GM21737 (cell line): ENCODE data around the gene CYP2W1.
"Not testable (repeated sequence)": the region's sequence is repeated elsewhere in the genome, so short reads cannot be mapped to it uniquely, and the experiment has no call there.

ENCODE experiments used
- ATAC-seq: cut with Tn5 transposase; IDR thresholded peaks from one replicate; pipeline ENCODE4 v1.9.1; 2021; ENCODE audit warnings: mild to moderate bottlenecking, moderate library complexity; ENCODE audit not compliant: unreplicated experiment

Gene CYP2W1

GRCh38 chr7:983004-983615 lies at the start of gene CYP2W1:
TSS of gene CYP2W1 (plus strand) at chr7:983181. CDS start at chr7:983212, 31 bp downstream.
- no peak for ATAC-seq

DNA sequence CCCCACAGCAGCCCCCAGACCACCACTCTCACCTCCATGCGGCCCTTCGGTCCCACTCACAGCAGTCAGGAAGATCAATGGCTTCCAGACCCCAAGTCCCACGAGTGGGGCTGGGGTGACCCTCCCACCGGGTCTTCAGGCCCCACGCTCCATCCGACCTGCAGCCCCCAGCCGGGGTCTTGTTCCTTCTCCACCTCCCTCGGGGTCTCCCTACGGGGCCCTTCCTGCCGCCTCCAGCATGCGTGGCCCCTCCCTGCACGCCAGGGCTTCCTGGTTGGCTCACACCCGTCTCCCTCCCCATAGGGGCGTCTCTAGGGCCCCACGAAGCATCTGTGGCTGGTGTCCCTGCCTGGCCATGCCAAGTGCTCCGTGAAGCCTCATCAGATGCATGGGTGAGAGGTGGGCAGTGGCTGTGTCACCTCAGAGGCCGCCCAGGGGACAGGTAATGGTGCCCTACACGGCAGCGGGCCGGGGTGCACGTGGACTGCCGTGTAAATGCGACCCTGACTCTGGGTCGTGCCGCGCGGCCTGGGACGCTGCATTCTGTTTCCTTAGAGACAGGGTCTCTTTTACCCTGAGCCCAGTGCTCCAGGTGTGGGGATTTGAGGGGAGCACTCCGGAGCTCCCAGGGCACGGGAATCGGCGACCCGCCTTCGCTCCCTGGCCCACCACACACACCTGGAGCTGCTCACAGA lies 48.4 kb upstream of the CYP2W1 start:
- ATAC-seq: no peak

GRCh38 chr7:935164-935873 lies 47.7 kb upstream of the CYP2W1 start:
- no peak for ATAC-seq

DNA sequence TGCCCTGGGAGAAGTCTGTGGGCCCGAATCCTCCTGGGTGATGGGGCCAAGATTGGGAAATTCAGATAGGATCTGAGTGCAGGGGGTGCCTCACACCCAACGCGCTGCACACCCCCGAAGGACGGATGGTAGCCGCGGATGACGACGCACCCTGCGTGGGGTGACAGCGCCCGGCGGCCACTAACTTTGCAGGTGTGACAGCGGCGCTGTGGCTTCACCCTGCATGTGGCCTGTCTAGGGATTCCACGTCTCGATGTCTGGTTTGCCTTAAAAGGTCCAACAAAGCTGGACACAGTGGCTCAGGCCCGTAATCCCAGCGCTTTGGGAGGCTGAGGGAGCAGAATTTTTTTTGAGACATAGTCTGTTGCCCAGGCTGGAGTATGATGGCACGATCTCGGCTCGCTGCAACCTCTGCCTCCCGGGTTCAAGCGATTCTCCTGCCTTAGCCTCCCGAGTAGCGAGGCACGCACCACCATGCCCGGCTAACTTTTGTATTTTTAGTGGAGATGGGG lies 47.1 kb upstream of the CYP2W1 start:
- no peak for ATAC-seq

DNA sequence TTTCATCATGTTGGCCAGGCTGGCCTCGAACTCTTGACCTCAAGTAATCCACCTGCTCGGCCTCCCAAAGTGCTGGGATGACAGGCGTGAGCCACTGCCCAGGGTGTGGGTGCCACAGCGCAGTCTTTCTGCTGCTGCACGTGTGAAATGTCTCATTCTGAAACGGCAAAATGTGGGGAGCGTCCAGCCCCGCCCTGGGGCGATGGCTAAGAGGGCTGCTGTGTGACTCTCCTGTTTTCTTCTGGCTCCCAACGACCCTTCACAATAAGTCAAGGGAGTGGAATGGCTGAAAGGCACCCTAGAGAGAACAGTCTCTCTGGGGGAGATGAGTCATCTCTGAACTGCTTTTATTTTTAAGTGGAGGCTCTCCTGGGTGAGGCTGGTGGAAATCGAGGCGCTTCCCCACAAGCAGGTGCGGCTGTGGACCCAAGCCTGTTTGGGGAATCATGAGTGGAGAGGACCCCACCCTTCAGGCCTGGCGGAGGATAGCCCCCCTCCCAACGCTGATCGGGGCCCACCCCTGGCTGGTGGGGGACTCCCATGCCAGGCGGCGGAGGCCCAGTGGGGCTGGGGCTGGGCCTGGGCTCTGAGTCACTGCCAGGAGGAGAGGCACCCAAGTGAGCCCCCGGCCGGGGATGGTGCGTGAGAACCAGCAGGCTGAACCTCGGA lies 46.5 kb upstream of the CYP2W1 start:
- peak; percentile 58 for ATAC-seq

- ATAC-seq: no peak
Measured at GRCh38 chr7:937856-938484, 45.0 kb upstream of the CYP2W1 start.

DNA sequence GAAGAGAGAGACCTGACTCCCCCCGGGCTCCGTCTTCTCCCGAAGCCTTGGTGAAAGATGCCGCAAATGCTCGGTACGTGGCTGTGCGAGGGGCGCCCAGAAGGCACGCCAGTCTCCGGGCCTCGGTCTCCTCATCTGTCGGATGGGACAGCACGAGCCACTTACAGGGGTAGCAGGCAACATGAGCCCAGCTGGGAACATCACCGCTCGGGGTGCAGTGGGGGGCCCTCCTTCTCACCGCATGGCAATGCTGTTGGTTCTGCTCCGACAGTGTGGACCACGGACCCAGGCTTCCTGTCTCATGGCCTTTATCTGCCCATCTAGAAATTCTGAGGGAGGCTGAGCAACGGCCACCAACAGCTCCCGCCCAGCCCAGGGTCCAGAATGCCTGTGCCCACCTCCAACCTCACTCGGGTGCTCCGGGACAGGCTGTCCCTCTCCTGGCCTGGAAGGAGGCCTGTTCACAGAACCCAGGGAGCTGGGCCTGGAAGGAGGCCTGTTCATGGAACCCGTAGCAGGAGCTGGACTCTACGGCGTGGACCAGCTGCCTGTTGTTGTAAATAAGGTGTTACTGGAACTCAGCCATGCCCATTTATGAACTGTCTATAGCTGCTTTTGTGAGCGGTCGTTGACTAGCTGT lies 44.3 kb upstream of the CYP2W1 start:
- ATAC-seq: no peak

DNA sequence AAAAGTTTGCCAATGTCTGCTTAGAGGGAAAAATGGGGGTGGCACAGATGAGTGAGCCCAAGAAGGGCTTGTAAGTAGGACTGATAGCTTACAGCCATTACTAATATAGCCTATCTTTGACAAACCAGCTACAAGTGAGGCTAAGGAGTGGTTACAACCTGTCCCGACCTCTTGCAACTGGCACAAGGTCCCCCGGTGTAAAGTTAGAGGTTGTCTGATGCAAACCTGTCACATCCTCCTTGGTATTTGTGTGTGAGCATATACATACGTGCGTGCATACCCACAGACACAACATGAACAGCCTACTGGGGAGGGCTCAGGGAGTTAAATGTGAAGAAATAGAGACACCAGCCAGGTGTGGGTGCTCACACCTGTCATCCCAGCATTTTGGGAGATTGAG lies 43.1 kb upstream of the CYP2W1 start:
- no peak for ATAC-seq

DNA sequence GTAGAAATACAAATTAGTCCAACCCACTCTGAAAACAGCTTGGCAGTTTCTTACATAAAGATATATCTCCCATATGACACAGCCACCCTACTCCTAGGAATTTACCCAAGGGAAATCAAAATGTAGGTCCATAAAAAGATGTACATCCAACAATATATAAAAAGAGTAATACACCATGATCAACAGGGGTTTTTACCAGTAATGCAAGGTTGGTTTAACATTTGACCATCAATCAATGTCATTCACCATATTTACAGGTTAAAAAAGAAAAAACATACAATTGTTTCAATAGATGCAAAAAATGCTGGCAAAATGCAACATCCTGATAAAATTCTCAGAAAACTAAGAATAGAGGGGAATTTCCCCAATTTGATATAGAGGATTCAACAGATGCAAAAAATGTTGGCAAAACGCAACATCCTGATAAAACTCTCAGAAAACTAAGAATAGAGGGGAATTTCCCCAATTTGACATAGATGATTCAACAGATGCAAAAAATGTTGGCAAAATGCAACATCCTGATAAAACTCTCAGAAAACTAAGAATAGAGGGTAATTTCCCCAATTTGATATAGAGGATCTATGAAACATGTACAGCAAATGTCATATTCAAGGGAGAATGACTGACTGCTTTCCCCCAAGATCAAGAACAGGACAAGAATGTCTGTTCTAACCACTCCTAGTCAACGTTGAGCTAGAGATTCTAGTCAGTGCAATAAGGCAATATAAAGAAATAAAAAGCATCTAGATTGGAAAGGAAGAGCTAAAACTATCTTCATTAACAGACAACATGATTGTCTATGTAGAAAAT lies 42.2 kb upstream of the CYP2W1 start:
- ATAC-seq: no peak

GRCh38 chr7:943793-944192 lies 39.2 kb upstream of the CYP2W1 start:
- not testable (repeated sequence) for ATAC-seq

GRCh38 chr7:944744-945143 lies 38.2 kb upstream of the CYP2W1 start:
- no peak for ATAC-seq

GRCh38 chr7:945147-945555 lies 37.8 kb upstream of the CYP2W1 start:
- no peak for ATAC-seq

DNA sequence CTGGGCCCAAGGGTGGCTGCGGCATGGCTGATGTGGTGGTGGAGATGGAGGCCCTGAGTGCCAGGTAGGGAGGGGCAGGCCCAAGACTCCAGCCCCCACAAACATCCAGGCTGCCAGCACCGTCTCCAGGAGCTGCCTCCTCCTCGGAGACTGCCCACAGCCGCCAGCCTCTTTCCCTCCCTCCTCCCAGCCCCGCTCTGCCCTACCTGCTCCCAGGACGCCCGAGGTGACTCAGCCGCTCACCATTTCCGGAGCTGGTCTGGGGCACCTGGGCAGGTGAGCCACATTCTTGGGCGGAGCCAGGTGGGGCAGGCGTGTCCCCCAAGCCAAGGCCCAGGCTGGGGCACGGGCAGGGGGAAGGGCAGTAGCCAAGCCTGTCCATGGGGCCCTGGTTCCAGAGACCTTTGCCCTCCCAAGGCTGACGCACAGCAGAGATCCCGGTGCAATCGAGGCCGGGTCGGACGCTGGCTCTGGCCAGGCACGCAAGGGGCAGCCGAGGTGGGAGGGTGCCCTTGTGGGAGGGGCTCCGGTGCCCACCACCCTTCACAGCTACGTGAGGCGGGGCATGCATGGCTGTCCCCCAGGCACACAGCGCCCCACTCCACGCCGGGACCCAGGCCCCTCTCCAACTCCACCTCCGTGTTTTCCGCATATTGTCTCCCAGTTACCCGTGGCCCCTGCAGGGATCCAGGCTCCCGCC lies 37.3 kb upstream of the CYP2W1 start:
- no peak for ATAC-seq

GRCh38 chr7:946256-946996 lies 36.6 kb upstream of the CYP2W1 start:
- no peak for ATAC-seq

GRCh38 chr7:947391-948210 lies 35.4 kb upstream of the CYP2W1 start:
- no peak for ATAC-seq

- no peak for ATAC-seq
Measured at GRCh38 chr7:949021-949934, 33.7 kb upstream of the CYP2W1 start.
